ENCODE measurements around the gene ATPAF2.
A peak's percentile ranks its signal among the peaks of the same experiment; 100 is the strongest.

Gene ATPAF2

GRCh38 chr17:17981330-17981729 is 57.6 kb downstream of the ATPAF2 start:
- TF ChIP-seq CTCF (IDR thresholded peaks at IDR 0.05; ENCODE audit: low read depth, low read length, missing control alignments) = no peak
- H3K4me3 ChIP-seq (ENCODE audit: low read depth, low read length) = no peak overlapping the region
- DNase-seq (ENCODE audit: low read depth) = no peak

GRCh38 chr17:17979778-17980177 is 59.2 kb downstream of the ATPAF2 start:
- no peak for DNase-seq (ENCODE audit: low read depth)
- no peak for TF ChIP-seq CTCF (IDR thresholded peaks at IDR 0.05; ENCODE audit: low read depth, low read length, missing control alignments)
- no peak overlapping the region for H3K4me3 ChIP-seq (ENCODE audit: low read depth, low read length)

GRCh38 chr17:17978481-17979424 is 60.2 kb downstream of the ATPAF2 start:
- no peak for DNase-seq (ENCODE audit: low read depth)
- no peak for TF ChIP-seq CTCF (IDR thresholded peaks at IDR 0.05; ENCODE audit: low read depth, low read length, missing control alignments)
- no peak overlapping the region for H3K4me3 ChIP-seq (ENCODE audit: low read depth, low read length)

GRCh38 chr17:17976931-17977570 is 61.9 kb downstream of the ATPAF2 start:
- DNase-seq (ENCODE audit: low read depth) = no peak
- no peak for TF ChIP-seq CTCF (IDR thresholded peaks at IDR 0.05; ENCODE audit: low read depth, low read length, missing control alignments)
- H3K4me3 ChIP-seq (ENCODE audit: low read depth, low read length) = no peak overlapping the region

- no peak overlapping the region for H3K4me3 ChIP-seq (ENCODE audit: low read depth, low read length)
- no peak for DNase-seq (ENCODE audit: low read depth)
- TF ChIP-seq CTCF (IDR thresholded peaks at IDR 0.05; ENCODE audit: low read depth, low read length, missing control alignments) = no peak
These were observed 63.5 kb downstream of the ATPAF2 start for GRCh38 chr17:17975436-17975835.

- peak overlapping the region; percentile 51 for H3K4me3 ChIP-seq (ENCODE audit: low read depth, low read length)
- TF ChIP-seq CTCF (IDR thresholded peaks at IDR 0.05; ENCODE audit: low read depth, low read length, missing control alignments) = no peak
- DNase-seq (ENCODE audit: low read depth) = no peak
These were observed 66.1 kb downstream of the ATPAF2 start for GRCh38 chr17:17972952-17973254.
